ENCODE results near the gene BPTF. TPM values are rescaled to one million over a fixed set of nuclear protein-coding genes. Genes with fewer than 3 reads are reported as not detected.

The BPTF gene, protein sequence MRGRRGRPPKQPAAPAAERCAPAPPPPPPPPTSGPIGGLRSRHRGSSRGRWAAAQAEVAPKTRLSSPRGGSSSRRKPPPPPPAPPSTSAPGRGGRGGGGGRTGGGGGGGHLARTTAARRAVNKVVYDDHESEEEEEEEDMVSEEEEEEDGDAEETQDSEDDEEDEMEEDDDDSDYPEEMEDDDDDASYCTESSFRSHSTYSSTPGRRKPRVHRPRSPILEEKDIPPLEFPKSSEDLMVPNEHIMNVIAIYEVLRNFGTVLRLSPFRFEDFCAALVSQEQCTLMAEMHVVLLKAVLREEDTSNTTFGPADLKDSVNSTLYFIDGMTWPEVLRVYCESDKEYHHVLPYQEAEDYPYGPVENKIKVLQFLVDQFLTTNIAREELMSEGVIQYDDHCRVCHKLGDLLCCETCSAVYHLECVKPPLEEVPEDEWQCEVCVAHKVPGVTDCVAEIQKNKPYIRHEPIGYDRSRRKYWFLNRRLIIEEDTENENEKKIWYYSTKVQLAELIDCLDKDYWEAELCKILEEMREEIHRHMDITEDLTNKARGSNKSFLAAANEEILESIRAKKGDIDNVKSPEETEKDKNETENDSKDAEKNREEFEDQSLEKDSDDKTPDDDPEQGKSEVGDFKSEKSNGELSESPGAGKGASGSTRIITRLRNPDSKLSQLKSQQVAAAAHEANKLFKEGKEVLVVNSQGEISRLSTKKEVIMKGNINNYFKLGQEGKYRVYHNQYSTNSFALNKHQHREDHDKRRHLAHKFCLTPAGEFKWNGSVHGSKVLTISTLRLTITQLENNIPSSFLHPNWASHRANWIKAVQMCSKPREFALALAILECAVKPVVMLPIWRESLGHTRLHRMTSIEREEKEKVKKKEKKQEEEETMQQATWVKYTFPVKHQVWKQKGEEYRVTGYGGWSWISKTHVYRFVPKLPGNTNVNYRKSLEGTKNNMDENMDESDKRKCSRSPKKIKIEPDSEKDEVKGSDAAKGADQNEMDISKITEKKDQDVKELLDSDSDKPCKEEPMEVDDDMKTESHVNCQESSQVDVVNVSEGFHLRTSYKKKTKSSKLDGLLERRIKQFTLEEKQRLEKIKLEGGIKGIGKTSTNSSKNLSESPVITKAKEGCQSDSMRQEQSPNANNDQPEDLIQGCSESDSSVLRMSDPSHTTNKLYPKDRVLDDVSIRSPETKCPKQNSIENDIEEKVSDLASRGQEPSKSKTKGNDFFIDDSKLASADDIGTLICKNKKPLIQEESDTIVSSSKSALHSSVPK (N-terminal part only)
- 34.8 TPM for polyA plus RNA-seq (2012; ENCODE audit: insufficient read length, low read depth)

DNA sequence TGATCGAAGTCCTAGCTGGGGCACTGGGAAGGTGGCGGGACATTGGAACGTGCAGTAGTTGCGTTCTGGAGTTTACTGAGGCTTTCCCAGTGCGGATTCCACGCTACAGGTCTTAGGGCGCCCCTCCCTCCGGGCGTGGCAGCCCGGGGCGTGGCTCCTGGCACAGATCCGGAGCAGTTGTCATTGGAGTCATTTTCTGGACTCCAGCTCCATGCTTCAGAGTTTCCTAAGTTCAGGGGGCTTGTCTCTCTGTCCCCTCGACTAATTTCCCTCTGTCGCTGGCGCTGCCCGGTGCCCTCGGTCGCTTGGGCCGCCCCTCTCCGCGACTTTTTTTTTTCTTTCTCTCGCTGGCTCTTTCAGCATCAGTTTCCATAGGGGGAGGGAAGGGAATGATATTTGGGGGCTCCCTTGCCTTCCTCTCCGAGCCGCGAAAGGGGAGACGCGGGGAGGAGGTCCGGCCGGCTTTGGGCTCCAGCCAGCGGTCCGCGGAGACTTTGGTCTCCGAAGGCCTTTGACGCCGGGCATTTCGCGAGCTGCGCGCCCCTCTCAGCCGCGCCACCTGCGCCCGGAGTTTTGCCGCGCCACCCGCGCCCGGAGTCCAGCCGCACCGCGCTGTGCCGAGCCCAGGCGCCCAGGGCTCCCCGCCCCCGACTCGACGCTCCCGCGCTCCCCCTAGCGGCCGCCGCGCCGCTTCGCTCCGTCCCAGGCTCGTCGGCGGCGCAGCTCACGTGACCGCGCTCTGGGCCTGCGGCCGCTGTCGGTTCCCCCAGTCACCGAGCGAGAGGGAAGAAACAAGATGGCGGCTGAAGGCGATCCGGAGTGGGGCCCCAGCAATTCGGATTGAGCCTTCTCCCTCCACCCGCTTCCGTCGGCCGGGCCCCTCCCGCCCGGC, at the start of gene BPTF:
BPTF (plus strand) TSS at position 769 of the 892 bp plus-strand sequence. CDS start 222 bp downstream, outside the sequence.
- TF ChIP-seq TAF1 (IDR thresholded peaks at IDR 0.05; ENCODE audit: borderline replicate concordance, insufficient read depth, low read length) = peak; percentile 87
- peak; percentile 92 for TF ChIP-seq FOXP2 (optimal IDR thresholded peaks at IDR 0.05; ENCODE audit: borderline replicate concordance, extremely low read depth, extremely low read length, insufficient read depth)
- TF ChIP-seq SIN3A (IDR thresholded peaks at IDR 0.05; ENCODE audit: borderline replicate concordance, insufficient read depth, low read length) = peak; percentile 83; the same call in 1 of the 2 replicates
- TF ChIP-seq, protein P1, sequence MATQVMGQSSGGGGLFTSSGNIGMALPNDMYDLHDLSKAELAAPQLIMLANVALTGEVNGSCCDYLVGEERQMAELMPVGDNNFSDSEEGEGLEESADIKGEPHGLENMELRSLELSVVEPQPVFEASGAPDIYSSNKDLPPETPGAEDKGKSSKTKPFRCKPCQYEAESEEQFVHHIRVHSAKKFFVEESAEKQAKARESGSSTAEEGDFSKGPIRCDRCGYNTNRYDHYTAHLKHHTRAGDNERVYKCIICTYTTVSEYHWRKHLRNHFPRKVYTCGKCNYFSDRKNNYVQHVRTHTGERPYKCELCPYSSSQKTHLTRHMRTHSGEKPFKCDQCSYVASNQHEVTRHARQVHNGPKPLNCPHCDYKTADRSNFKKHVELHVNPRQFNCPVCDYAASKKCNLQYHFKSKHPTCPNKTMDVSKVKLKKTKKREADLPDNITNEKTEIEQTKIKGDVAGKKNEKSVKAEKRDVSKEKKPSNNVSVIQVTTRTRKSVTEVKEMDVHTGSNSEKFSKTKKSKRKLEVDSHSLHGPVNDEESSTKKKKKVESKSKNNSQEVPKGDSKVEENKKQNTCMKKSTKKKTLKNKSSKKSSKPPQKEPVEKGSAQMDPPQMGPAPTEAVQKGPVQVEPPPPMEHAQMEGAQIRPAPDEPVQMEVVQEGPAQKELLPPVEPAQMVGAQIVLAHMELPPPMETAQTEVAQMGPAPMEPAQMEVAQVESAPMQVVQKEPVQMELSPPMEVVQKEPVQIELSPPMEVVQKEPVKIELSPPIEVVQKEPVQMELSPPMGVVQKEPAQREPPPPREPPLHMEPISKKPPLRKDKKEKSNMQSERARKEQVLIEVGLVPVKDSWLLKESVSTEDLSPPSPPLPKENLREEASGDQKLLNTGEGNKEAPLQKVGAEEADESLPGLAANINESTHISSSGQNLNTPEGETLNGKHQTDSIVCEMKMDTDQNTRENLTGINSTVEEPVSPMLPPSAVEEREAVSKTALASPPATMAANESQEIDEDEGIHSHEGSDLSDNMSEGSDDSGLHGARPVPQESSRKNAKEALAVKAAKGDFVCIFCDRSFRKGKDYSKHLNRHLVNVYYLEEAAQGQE (IDR thresholded peaks at IDR 0.05; ENCODE audit: insufficient read depth in 1 of 2, low read depth in 2 of 2, low read length in 2 of 2) = peak in 1 of 2 experiments; percentile 24; a peak in 1 of 4 replicates
- TF ChIP-seq POLR2AphosphoS5 (IDR thresholded peaks at IDR 0.05; ENCODE audit: low read depth, low read length) = peak; percentile 83

DNA sequence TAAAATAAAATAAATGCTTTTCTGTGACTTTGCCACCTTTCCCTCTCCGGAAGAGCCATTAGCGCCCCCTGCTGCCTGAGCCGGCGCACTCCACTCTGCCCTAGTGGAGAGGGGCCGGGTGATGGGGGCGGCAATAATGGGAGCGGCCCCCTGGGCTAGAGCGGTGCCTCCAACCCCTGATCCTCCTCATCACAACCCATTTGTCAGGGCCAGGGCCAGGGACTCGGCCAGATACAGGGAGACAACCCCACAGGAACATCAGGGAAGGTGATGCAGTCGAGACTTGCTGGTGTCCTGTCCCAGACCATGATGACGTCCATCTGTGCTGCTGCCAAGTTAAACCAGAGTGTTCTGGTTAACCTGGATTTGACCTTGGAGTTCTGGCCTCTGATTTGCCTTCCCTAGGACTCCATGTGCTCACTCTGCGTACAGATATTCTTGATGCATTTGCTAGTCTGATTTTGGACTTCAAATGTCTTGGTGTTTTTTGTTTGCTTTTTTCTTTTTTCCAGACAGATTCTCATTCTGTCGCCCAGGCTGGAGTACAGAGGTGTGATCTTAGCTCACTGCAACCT, 46.1 kb upstream of the BPTF start:
- TF ChIP-seq POLR2AphosphoS5 (IDR thresholded peaks at IDR 0.05; ENCODE audit: low read depth, low read length) (no peak), FOXP2 (optimal IDR thresholded peaks at IDR 0.05; ENCODE audit: borderline replicate concordance, extremely low read depth, extremely low read length, insufficient read depth) (no peak)
- TF ChIP-seq, protein P1 (IDR thresholded peaks at IDR 0.05; ENCODE audit: insufficient read depth in 1 of 2, low read depth in 2 of 2, low read length in 2 of 2) = no peak

DNA sequence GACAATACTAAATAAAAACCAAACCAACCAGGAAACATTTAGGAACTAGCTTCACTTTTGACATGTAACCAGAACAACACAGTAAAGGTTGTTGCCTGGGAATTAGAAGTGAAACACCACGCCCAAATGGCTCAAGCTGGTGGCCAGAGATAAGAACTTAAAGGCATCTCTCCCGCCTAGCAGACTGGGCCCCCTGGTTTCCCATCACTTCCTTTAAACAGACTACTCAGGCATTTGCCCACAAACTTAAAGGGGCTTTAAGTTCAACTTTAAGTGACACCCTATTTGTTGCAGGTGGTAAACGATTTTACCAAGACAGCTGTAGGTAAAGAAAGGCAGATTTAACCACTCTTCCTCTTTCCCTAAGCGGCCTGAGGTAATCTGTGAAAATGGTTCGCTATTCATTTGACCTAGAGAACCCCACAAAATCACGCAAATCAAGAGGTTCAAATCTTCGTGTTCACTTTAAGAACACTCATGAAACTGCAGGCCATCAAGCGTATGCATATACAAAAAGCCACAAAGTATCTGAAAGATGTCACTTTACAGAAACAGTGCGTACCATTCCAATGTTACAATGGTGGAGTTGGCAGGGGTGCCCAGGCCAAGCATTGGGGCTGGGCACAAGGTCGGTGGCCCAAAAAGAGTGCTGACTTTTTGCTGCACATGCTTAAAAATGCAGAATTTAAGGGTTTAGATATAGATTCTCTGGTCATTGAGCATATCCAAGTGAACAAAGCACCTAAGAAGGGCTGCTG, 40.8 kb upstream of the BPTF start:
- TF ChIP-seq TAF1 (IDR thresholded peaks at IDR 0.05; ENCODE audit: borderline replicate concordance, insufficient read depth, low read length) (no peak), POLR2AphosphoS5 (IDR thresholded peaks at IDR 0.05; ENCODE audit: low read depth, low read length) (no peak), SIN3A (IDR thresholded peaks at IDR 0.05; ENCODE audit: borderline replicate concordance, insufficient read depth, low read length) (no peak), FOXP2 (optimal IDR thresholded peaks at IDR 0.05; ENCODE audit: borderline replicate concordance, extremely low read depth, extremely low read length, insufficient read depth) (no peak)
- TF ChIP-seq, protein P1 (IDR thresholded peaks at IDR 0.05; ENCODE audit: insufficient read depth in 1 of 2, low read depth in 2 of 2, low read length in 2 of 2) = no peak
